Dermis microvascular lymphatic vessel endothelial cell (primary cell): Measurements from ENCODE around the gene UBASH3B. TPM values are rescaled to one million over a fixed set of nuclear protein-coding genes. Genes with fewer than 3 reads are reported as not detected.
"Not testable (repeated sequence)": the region's sequence is repeated elsewhere in the genome, so short reads cannot be mapped to it uniquely, and the experiment has no call there.

Experiments used
- DNase-seq, 2 donors: peaks; one replicate each; pipeline versions ENCODE4 v3.0.0 to v3.0.0-alpha.2; 2010; ENCODE audit warnings: low read depth in 2 of 2
- total RNA-seq: library from RNA; depleted of rRNA; stranded (reverse); fragments of >200 nt; gene quantifications from 2 replicates; pipeline ENCODE4 v1.2.1, GENCODE V29; 2014

Gene UBASH3B, protein sequence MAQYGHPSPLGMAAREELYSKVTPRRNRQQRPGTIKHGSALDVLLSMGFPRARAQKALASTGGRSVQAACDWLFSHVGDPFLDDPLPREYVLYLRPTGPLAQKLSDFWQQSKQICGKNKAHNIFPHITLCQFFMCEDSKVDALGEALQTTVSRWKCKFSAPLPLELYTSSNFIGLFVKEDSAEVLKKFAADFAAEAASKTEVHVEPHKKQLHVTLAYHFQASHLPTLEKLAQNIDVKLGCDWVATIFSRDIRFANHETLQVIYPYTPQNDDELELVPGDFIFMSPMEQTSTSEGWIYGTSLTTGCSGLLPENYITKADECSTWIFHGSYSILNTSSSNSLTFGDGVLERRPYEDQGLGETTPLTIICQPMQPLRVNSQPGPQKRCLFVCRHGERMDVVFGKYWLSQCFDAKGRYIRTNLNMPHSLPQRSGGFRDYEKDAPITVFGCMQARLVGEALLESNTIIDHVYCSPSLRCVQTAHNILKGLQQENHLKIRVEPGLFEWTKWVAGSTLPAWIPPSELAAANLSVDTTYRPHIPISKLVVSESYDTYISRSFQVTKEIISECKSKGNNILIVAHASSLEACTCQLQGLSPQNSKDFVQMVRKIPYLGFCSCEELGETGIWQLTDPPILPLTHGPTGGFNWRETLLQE
- total RNA-seq = 1.6 and 3.2 TPM in 2 replicates

- peak in 1 of 2 donors; percentile 90 for DNase-seq
Observed at GRCh38 chr11:122655527-122656072, at the start of gene UBASH3B. TSS of gene UBASH3B (plus strand) at chr11:122655722. CDS start at chr11:122656050, 328 bp downstream.

GRCh38 chr11:122607162-122607561 lies 48.4 kb upstream of the UBASH3B start:
- DNase-seq = not testable (repeated sequence)

- DNase-seq = no peak
Observed at GRCh38 chr11:122612123-122612824, 43.2 kb upstream of the UBASH3B start.

- DNase-seq = peak in 1 of 2 donors; percentile 7
Observed at GRCh38 chr11:122616718-122617117, 38.8 kb upstream of the UBASH3B start.

GRCh38 chr11:122617297-122617696 lies 38.2 kb upstream of the UBASH3B start:
- no peak for DNase-seq

- no peak for DNase-seq
Observed at GRCh38 chr11:122617926-122618325, 37.6 kb upstream of the UBASH3B start.

GRCh38 chr11:122618927-122619326 lies 36.6 kb upstream of the UBASH3B start:
- no peak for DNase-seq

GRCh38 chr11:122619757-122620156 lies 35.8 kb upstream of the UBASH3B start:
- no peak for DNase-seq

DNA sequence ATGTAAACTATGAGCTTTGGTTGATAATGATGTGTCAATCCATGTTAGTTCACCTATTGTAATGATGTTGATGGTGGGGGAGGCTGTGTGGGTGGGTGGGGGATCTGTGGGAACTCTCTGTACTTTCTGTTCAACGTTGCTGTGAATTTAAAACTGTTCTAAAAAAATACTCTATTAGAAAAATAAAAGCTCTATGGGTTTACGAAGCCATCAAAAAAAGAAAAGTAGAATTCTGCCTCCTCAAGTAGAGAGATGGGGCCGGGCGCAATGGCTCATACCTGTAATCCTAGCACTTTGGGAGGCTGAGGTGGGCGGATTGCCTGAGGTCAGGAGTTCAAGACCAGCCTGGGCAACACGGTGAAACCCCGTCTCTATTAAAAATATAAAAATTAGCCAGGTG lies 30.0 kb upstream of the UBASH3B start:
- DNase-seq = not testable (repeated sequence)

DNA sequence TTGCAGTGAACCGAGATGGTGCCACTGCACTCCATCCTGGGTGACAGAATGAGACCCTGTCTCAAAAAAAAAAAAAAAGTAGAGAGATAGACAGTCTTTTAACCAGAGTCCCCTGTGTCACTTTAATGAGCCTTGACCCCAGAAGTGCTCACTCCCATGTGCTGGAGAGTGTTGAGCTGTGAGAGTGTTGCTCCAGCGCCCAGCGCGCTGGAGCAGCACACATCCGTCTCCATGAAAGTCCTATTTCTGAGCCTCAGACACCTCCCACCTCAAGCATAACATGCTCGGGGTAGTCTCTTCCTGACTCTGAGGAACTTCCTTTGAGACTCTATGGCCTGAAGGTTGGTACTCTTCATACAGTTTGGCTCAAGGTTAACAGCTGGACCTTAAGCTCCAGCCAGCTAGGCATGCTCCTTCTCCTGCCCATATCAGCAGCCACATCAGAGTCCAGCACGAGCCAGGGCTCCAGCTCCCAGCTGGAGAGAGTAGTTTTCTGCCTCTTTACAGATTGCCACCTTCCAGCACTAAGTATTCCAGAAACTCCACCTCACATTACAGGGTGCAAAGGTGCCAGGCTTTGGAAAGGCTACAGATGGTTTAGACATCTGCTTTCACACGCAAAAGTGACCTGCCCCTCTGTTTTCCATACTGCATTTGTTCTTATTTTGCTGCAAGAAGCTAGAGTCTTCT lies 29.4 kb upstream of the UBASH3B start:
- DNase-seq = no peak

DNA sequence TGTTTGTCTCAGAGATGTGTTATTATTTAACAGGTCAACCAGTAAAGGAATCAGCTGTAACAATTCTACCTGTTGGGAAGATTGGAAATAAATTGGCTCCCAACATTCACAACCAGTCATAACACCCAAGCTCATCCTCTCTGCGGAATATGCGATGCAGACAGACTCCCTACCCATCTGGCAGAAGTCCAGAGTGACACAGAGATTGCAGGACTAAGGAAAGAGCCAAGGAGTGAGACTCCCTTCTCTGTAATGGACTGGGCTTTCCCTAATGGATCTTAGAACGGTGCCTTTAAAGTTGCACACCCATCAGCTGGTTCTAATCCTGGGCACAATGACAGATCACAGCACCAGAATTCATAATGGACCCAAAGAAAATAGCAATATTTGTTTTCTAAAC lies 27.8 kb upstream of the UBASH3B start:
- no peak for DNase-seq

- DNase-seq = peak; percentile 40 to 69
Observed at GRCh38 chr11:122628810-122629555, 26.5 kb upstream of the UBASH3B start.

- DNase-seq = no peak
Observed at GRCh38 chr11:122632181-122632824, 23.2 kb upstream of the UBASH3B start.

GRCh38 chr11:122633219-122633829 lies 22.2 kb upstream of the UBASH3B start:
- DNase-seq = peak; percentile 43 to 70

DNA sequence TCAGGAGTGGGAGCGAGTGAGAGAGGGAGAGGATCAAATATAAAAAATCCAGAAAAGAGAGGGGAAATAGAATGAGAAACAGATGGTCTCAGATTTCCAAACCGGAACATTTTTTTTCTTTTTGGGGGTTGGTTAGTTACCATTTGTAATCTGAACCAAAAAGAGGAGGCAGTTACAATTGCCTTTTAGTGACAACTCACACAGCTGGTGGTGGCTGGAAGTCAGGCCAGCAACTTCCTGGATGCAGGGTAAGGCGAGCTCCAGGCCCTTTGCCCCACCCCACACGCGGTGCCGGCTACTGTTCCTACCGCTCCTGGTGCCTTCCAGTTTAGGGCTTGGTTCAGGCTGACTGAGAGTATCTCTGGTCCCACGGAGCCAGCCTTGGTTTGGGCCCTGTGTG lies 21.0 kb upstream of the UBASH3B start:
- DNase-seq = peak in 1 of 2 donors; percentile 9

- DNase-seq = no peak
Observed at GRCh38 chr11:122637541-122637940, 18.0 kb upstream of the UBASH3B start.

GRCh38 chr11:122642472-122642922 lies 13.0 kb upstream of the UBASH3B start:
- peak in 1 of 2 donors; percentile 66 for DNase-seq

- DNase-seq = peak in 1 of 2 donors; percentile 8
Observed at GRCh38 chr11:122642971-122643370, 12.6 kb upstream of the UBASH3B start.

- no peak for DNase-seq
Observed at GRCh38 chr11:122645847-122646246, 9.7 kb upstream of the UBASH3B start.
